Suprapubic skin (tissue), 4 donors: ENCODE results near the gene ENO2. TPM values are rescaled to one million over a fixed set of nuclear protein-coding genes. Genes with fewer than 3 reads are reported as not detected.
A peak's percentile ranks its signal among the peaks of the same experiment; 100 is the strongest.
"Not testable (repeated sequence)": the region's sequence is repeated elsewhere in the genome, so short reads cannot be mapped to it uniquely, and the experiment has no call there.

Source experiments
- DNase-seq, 2 donors: peaks; one replicate each; pipeline ENCODE4 v3.0.0-alpha.2; 2019; ENCODE audit warnings: low spot score in 2 of 2
- H3K27ac ChIP-seq: fragments of 200-600 bp; sonication (generic); one replicate; pipeline ENCODE4 v1.5.1; 2019
- H3K27me3 ChIP-seq: fragments of 200-600 bp; sonication (generic); one replicate; pipeline ENCODE4 v1.5.1; 2019
- H3K36me3 ChIP-seq: fragments of 200-600 bp; sonication (generic); one replicate; pipeline ENCODE4 v1.5.1; 2019
- H3K4me1 ChIP-seq: fragments of 200-600 bp; sonication (generic); one replicate; pipeline ENCODE4 v1.5.1; 2019
- H3K4me3 ChIP-seq: fragments of 200-600 bp; sonication (generic); one replicate; pipeline ENCODE4 v1.5.1; 2019; ENCODE audit warnings: mild to moderate bottlenecking
- H3K9me3 ChIP-seq: fragments of 200-600 bp; sonication (generic); one replicate; pipeline ENCODE4 v1.5.1; 2019
- EP300 ChIP-seq: sonication (generic); formaldehyde crosslinking; IDR thresholded peaks from one replicate; pipeline ENCODE4 v1.6.1; 2017; ENCODE audit warnings: antibody characterized with exemption
- POLR2A ChIP-seq, 2 donors: fragments of 450-650 bp; IDR thresholded peaks; one replicate each; pipeline ENCODE4 v1.6.1; 2017; ENCODE audit warnings: antibody characterized with exemption in 2 of 2, mild to moderate bottlenecking in 2 of 2, moderate library complexity in 2 of 2
- POLR2AphosphoS5 ChIP-seq, 3 donors: sonication (generic); formaldehyde crosslinking; IDR thresholded peaks; one replicate each; pipeline ENCODE4 v1.6.1; 2017; ENCODE audit warnings: antibody characterized with exemption in 3 of 3
- WGBS: methylation state at CpG from one replicate; pipeline ENCODE4 v1.1.5; 2018; 5-methylcytosine and 5-hydroxymethylcytosine counted together
- total RNA-seq, 4 donors: library from RNA; depleted of rRNA; stranded (reverse); fragments of >200 nt; gene quantifications; one replicate each; pipeline ENCODE4 v1.1.0, GENCODE V29; 2016
- TF ChIP-seq, protein P1 (sequence below), 2 donors: fragments of 200-600 bp in 1 of 2; fragments of 450-650 bp in 1 of 2; sonication (generic) in 1 of 2; IDR thresholded peaks; one replicate each; pipeline ENCODE4 v1.5.1; 2016 to 2019; ENCODE audit warnings: antibody characterized with exemption in 2 of 2, mild to moderate bottlenecking in 1 of 2, moderate library complexity in 1 of 2

ENO2 gene
- total RNA-seq, 4 donors from 2014 or later: 1.3 to 15.4 (median 6.9) TPM

DNA sequence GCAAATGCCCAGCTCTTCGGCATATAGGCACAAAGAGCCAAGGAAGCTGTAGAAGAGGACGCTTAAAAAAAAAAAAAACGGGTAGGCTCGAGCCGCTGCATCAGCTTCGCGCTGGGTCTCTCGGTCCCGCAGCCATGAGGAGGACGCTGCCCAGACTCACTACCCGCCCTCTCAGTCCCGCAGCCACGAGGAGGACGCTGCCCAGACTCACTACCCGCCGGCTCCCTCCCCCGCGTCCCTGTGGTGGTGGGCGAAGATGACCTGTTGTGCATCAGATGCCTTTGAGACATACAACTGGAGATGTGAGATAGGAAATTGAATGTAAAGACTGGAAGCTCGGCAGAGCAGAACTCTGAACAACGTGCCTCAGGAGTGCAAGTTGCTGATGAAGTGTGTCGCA lies 29.8 kb upstream of the ENO2 start:
- Histone ChIP-seq H3K36me3 (peaks cover 12% of the 10 kb centered on the region), H3K27me3 (no peaks in the 10 kb centered on the region), H3K4me1 (no peaks in the 10 kb centered on the region), H3K27ac (no peak overlapping the region), H3K4me3 (no peak overlapping the region), H3K9me3 (no peaks in the 10 kb centered on the region)
- no peak for DNase-seq
- TF ChIP-seq POLR2AphosphoS5 (IDR thresholded peaks at IDR 0.05) (no peak), POLR2A (IDR thresholded peaks at IDR 0.05) (no peak), EP300 (no peak)
- TF ChIP-seq, protein P1, sequence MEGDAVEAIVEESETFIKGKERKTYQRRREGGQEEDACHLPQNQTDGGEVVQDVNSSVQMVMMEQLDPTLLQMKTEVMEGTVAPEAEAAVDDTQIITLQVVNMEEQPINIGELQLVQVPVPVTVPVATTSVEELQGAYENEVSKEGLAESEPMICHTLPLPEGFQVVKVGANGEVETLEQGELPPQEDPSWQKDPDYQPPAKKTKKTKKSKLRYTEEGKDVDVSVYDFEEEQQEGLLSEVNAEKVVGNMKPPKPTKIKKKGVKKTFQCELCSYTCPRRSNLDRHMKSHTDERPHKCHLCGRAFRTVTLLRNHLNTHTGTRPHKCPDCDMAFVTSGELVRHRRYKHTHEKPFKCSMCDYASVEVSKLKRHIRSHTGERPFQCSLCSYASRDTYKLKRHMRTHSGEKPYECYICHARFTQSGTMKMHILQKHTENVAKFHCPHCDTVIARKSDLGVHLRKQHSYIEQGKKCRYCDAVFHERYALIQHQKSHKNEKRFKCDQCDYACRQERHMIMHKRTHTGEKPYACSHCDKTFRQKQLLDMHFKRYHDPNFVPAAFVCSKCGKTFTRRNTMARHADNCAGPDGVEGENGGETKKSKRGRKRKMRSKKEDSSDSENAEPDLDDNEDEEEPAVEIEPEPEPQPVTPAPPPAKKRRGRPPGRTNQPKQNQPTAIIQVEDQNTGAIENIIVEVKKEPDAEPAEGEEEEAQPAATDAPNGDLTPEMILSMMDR (IDR thresholded peaks at IDR 0.05): no peak
- WGBS: 77% methylated on average over 22 of the region's 22 CpGs

DNA sequence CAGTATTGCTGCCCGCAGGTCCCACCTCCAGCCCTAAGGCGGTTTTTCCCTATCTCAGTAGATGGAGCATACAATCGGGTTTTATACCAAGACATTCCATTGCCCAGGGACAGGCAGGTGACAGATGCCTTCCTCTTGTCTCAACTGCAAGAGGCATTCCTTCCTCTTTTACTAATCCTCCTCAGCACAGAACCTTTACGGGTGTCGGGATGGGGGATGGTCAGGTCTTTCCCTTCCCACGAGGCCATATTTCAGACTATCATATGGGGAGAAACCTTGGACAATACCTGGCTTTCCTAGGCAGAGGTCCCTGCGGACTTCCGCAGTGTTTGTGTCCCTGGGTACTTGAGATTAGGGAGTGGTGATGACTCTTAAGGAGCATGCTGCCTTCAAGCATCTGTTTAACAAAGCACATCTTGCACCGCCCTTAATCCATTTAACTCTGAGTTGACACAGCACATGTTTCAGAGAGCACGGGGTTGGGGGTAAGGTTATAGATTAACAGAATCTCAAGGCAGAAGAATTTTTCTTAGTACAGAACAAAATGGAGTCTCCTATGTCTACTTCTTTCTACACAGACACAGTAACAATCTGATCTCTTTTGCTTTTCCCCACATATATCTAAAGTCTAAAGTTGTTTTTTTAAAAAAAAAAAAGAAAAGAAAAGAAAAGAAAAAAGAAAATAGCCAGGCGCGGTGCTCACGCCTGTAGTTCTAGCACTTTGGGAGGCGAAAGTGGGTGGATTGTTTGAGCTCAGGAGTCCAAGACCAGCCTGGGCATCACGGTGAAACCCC lies 28.0 kb upstream of the ENO2 start:
- H3K36me3 ChIP-seq: peaks cover 12% of the 10 kb centered on the region
- not testable (repeated sequence) for H3K9me3 ChIP-seq, H3K27ac ChIP-seq, DNase-seq, H3K27me3 ChIP-seq, H3K4me3 ChIP-seq, H3K4me1 ChIP-seq
- 73% methylated on average over 13 of the region's 15 CpGs for WGBS

DNA sequence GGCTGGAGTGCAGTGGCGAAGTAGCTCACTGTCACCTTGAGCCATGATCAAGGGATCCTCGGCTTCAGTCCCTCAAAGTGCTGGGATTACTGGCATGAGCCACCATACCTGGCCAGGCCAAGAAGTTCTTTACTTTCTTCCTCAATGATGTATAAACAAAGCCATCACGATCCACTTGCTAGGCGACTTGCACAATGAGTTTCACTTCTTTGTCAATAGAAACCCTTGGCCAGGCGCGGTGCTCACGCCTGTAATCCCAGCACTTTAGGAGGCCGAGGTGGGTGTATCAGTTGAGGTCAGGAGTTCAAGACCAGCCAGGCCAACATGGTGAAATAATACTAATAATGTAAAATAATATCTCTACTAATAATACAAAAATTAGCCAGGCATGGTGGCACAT lies 26.9 kb upstream of the ENO2 start:
- Histone ChIP-seq H3K27me3 (no peaks in the 10 kb centered on the region), H3K27ac (no peak overlapping the region), H3K4me1 (peaks cover 13% of the 10 kb centered on the region), H3K36me3 (peaks cover 12% of the 10 kb centered on the region), H3K4me3 (no peak overlapping the region), H3K9me3 (no peaks in the 10 kb centered on the region)
- 85% methylated on average over 8 of the region's 8 CpGs for WGBS
- DNase-seq: no peak
- TF ChIP-seq EP300: no peak
- TF ChIP-seq, protein P1 (IDR thresholded peaks at IDR 0.05): no peak
- TF ChIP-seq POLR2A (IDR thresholded peaks at IDR 0.05): no peak
- no peak for TF ChIP-seq POLR2AphosphoS5 (IDR thresholded peaks at IDR 0.05)

DNA sequence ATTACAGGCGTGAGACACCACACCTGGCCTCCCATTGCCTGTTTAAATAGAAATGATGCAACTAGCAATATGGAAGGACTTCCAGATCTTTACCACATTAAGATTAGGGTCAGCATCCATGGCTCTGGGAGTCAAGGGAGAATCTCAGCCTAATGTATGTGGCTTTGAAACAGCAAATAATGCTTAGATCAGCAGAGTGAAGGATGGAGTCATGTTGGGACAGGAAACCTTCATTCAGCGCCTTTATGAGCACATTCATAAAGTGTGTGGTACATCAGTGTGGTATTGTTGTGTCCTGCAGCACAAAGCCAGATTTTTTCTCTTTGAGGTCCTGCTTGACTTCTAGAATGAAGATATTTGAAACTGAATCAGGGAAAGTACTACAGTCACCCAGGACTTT lies 26.0 kb upstream of the ENO2 start:
- H3K27me3 ChIP-seq: no peaks in the 10 kb centered on the region
- WGBS: 88% methylated on average over 2 of the region's 2 CpGs
- H3K4me3 ChIP-seq: no peak overlapping the region
- H3K4me1 ChIP-seq: peaks cover 13% of the 10 kb centered on the region
- TF ChIP-seq POLR2A (IDR thresholded peaks at IDR 0.05) (no peak), EP300 (no peak), POLR2AphosphoS5 (IDR thresholded peaks at IDR 0.05) (no peak)
- TF ChIP-seq, protein P1 (IDR thresholded peaks at IDR 0.05): no peak
- no peak overlapping the region for H3K27ac ChIP-seq
- H3K36me3 ChIP-seq: peaks cover 12% of the 10 kb centered on the region
- no peak for DNase-seq
- H3K9me3 ChIP-seq: no peaks in the 10 kb centered on the region

DNA sequence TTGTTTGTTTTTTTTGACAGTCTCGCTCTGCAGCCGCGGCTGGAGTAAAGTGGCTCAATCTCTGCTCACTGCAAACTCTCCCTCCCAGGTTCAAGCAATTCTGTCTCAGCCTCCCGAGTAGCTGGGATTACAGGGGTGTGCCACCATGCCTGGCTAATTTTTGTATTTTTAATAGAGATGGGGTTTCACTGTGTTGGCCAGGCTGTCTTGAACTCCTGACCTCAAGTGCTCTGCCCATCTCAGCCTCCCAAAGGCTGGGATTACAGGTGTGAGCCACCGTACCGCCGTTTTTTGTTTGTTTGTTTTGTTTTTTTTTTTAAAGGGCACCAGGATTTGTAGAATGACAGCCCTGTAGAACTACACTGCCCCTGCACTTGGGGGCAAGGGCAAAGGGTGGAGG lies 25.6 kb upstream of the ENO2 start:
- WGBS: 78% methylated on average over 7 of the region's 7 CpGs
- not testable (repeated sequence) for H3K27me3 ChIP-seq, H3K4me3 ChIP-seq, DNase-seq, H3K36me3 ChIP-seq, H3K9me3 ChIP-seq, H3K27ac ChIP-seq
- H3K4me1 ChIP-seq: peaks cover 13% of the 10 kb centered on the region

DNA sequence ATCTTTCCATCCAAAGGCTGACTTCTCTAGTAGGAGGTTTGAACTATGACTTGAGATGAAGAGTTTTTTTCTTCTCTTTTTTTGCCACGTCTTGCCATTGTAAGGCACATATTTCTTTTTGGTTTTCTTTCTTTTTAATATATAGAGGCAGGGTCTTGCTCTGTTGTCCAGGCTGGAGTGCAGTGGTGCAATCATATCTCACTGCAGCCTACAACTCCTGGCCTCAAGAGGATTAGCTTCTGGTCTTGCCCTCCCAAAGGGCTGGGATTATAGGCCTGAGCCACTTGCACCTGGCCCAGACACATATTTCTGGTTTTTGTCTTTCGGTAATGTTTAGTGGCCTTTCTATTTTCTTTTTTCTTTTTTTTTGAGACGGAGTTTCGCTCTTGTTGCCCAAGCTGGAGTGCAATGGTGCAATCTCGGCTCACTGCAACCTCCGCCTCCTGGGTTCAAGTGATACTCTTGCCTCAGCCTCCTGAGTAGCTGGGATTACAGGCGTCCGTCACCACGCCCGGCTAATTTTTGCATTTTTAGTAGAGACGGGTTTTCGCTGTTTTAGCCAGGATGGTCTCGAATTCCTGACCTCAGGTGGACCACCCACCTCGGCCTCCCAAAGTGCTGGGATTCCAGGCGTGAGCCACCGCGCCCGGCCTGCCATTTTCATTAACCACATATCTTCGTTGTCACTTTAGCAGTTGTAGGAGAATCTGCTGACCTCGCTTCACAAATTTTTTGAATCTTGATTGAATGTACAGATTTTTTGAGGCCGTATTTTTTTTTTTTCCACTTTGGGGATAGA lies 24.4 kb upstream of the ENO2 start:
- WGBS: 93% methylated on average over 21 of the region's 21 CpGs
- DNase-seq, H3K36me3 ChIP-seq, H3K27me3 ChIP-seq, H3K9me3 ChIP-seq: not testable (repeated sequence)
- H3K4me3 ChIP-seq: peak overlapping the region; percentile 55
- H3K4me1 ChIP-seq: peaks cover 13% of the 10 kb centered on the region
- peak overlapping the region; percentile 83 for H3K27ac ChIP-seq
